DMS153 treated with DMSO at 0.1 percent for 48 hours (cell line): ENCODE measurements around the gene EXOC3.
"Not testable (repeated sequence)": the region's sequence is repeated elsewhere in the genome, so short reads cannot be mapped to it uniquely, and the experiment has no call there.

Experiments
- DNase-seq: peaks from one replicate; lab custom pipeline; 2025; ENCODE audit not compliant: unreplicated experiment; lab: John Stamatoyannopoulos, UW

EXOC3 gene

DNA sequence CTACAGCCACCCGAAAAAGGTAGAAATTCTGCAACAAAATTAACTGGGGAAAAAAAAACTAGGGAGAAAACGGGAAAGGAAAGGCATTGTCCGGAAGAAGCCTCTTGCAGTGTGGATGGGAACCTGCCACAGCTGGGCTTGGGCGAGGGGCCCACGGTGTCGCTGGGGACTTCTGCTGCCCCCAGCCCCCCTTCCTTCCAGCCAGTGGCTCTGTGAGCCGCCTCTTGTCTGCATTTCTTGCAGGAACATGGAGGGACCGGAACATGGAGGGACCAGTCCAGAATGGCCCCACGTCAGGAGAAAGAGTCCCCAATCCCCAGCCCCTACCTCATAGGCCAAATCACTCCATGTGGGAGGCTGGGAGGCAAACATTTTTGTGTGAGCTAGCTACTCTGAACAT lies 36.9 kb upstream of the EXOC3 start:
- DNase-seq: no peak

DNA sequence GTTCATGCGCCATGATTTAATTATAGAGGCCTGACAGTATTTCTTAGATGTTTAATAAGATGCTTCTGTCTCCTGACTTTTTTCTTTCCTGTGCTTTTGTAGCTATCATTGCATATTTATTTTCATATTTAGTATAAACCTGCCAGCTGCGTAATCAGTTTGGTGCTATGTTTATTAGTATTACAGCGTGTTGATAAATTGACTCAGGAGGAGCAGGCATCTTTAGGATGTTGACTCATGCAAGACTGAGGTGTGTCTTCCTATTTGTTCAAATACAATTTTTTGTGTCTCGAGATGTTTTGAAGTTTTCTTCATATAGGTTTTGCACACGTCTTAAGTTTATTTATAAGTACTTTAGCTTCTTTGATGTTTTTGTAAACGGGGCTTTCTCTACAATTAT lies 35.9 kb upstream of the EXOC3 start:
- peak; percentile 16 for DNase-seq

DNA sequence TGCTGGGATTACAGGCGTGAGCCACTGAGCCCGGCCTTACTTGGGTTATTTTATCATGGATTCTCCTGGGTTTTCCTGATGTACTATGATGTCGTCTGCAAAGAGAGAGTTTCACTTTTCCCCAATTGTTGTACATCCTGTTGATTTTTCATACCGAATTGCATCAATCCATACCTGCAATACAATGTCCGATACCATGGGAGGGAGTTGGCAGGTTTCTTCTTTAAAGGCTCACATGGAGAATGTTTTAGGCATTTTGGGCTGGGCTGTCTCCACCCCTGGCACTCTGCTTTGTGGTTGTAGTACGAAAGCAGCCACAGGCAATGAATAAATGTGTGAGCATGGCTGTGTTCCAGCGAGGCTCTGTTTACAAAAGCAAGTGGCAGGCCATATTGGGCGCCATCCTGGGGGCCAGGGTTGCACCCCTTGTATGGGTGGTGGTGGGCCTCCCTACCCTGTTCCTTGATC lies 35.1 kb upstream of the EXOC3 start:
- DNase-seq: peak; percentile 54

DNA sequence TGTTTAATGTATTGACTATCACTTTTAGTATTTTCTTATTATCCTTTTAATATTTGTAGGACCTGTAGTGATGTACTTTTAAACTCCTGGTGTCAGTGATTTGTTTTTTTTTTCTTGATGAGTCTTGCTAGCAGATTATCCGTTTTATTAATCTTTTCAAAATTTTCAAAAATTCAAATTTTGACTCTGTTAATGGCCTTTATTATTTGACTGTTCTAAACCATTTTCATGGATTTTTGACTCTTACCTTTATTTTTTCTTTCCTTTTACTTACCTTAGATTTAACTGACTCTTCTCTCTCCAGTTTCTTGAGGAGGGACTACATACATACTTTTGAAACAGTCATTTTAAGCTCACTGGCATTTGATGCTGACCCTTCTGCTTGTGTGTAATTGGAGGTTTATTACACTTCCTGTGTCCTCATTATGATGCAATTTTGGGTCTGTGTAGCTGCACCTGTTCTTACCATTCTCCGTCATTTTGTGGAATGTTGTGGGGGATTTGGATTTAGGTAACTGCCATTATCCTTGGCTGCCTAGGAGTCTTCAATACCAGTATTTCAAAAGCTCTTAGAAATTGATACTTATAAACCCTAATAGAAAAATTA lies 32.0 kb upstream of the EXOC3 start:
- peak; percentile 45 for DNase-seq

DNA sequence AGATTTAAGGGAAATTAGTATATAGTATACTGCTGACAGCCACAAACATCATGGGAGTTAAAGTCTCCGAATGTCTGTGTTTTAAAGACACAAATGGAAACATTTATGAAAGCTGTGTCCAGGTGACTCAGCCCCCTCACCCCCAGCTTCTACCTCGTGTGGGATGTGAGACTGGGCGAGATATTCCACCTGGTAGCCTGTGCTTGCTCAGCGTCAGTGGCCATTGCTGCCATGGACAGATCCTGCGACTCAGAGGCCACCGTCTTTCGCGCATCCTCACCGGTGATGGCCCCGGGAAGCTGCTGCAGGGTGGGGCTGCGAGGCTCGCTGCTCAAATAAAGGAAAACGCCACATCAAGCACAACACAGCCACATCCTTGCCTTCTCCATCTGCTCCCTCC lies 31.2 kb upstream of the EXOC3 start:
- peak; percentile 71 for DNase-seq

DNA sequence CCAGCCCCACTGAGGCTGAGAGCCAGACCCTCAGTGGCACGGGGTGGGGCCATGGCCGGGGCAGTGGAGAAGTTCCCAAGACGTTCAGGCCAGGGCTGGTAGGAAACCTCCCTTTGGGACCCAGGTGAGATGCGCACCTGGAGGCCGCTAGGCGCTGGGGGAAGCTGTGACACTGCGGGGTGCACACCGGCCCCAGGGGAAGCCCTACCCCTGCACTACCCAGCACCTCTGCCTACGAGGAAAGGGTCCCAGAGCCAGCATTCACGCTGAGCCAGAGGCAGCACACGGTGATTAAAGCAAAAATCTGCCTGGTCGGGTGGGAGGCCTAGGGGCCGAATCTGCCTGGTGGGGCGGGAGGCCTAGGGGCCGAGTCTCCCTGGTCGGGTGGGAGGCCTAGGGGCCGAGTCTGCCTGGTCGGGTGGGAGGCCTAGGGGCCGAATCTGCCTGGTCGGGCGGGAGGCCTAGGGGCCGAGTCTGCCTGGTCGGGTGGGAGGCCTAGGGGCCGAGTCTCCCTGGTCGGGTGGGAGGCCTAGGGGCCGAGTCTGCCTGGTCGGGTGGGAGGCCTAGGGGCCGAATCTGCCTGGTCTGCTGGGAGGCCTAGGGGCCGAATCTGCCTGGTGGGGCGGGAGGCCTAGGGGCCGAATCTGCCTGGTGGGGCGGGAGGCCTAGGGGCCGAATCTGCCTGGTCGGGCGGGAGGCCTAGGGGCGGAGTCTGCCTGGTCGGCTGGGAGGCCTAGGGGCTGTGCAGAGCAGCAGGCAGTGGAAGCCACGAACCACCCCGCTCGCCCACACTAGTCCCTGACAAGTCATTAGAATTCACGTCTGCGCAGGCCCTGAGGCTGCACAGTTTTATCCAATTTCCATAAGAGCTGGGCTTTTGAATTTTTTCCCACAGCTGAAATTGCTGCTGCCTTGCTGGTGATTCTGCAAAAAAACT lies 27.7 kb upstream of the EXOC3 start:
- DNase-seq: not testable (repeated sequence)

DNA sequence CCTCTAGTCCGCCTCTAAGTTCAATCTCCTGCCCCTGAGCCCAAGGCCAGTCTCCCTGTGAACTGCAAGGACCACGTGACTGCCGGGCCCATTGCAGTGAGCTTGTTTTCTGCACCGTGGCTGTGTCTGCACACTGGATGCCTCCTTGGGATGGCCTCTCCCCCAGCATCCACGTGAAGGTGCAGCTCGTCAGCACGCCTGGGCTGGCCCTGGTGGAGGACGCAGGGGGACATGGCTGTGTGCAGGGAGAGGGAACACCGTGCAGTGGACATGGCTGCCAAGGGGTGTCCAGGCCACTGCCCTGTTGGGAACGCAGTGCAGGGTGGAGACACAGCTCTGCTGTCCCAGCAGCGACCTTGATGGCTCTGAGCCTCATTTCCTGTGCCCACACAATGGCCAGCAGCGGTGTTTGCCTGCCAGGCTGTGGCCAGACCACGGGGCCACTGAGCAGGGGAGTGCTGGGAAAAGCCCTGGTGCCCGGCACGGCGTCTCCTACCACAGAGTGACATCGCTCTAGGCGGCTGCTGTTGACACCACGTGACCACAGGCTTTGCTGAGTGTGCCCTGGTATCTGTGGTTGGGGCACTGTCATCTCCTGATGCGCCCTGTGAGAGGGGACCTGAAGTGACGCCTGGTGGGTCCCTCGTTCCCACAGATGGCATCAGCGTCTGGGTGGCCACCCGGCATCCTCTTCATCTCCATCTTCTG lies 26.9 kb upstream of the EXOC3 start:
- no peak for DNase-seq

DNA sequence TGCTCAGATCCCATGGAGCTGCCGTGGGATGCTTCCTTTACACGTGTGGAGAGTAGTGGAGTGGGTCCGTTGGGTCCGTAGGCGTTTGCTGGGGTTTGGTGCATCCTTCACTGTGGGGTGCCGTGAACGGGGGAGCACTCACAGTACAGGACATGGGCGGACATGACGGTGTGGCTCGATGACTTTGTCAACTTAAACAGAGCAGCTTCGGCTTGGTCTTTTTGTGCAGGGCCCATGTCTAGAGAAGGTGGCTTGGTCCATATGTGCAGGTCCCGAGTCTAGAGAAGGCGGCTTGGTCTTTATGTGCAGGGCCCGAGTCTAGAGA lies 26.4 kb upstream of the EXOC3 start:
- no peak for DNase-seq

DNA sequence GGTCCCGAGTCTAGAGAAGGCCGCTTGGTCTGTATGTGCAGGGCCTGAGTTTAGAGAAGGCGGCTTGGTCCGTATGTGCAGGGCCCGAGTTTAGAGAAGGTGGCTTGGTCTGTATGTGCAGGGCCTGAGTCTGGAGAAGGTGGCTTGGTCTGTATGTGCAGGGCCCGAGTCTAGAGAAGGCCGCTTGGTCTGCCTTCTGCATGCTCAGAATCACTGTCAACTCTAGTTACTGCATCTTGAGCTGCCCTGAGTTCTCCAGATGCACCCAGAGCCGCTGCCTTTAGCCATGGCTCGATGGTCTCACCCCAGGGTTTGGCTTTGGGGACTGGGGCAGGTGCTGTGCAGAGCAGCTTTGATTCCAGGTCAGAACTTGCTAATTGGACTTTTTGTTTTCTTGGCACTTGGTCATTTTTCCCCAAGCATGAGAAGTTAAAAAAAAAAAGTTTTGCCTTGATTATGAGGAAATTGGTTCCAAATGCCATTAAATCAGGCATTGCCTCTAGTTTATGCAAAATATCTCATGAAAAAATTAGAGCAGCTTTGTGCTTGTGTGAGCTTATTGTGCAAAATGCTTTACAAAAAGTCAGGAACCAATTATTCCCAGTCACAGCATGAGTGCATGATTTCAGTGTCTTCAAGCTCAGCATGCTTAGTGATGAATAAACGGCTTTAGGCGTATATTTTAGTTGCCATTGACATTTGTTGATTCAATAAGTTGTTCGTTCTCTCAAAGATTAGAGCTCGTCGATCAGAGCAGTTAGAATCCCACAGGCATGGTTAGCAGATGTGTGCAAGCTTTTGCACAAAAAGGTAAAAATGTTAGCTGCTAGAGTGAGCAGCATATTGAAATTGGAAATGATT lies 25.4 kb upstream of the EXOC3 start:
- DNase-seq: no peak

DNA sequence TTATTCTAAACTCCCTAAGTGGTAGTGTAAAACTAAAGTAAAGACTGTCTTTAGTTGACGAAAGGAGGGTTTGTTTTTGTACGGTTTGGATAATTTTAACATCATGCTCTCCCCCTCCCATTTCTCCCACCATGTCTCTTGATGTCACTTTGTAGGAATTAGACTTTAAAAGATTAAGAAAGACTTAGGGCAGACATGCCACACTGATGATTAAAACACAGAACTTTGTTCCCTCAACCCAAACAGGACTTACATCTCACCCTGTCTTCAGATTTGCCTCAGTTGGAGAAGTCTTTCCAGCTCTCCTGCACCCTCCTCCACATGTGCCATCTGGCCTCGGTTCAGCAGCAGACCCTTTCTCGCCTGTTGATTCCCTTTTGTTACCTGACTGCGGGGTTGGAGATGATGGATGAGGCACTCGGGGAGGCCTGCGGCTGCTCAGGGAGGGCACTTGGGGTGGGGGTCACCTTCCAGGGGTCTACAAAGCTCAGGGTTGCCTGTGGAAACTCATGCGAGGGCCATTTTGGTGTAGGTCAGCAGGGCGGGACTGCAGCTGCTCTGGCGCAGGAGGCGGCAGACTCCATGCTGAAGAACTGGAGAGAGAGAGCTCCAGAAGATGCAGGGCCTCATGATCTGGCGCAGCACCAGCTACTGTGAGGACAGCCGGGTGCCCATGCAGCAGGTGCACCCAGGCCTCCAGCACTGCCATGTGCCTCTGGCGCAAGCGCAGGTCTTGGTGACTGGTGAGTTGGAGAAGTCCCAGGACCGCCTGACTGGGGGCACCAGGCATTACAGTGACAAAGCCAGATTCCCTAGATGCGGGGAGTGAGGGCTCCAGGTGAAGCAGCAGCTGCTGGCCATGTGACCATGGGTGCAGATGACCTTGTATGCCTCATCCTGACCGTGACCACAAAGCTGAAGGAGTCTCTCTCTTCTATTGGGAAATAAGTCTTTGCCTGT lies 24.5 kb upstream of the EXOC3 start:
- DNase-seq: no peak

DNA sequence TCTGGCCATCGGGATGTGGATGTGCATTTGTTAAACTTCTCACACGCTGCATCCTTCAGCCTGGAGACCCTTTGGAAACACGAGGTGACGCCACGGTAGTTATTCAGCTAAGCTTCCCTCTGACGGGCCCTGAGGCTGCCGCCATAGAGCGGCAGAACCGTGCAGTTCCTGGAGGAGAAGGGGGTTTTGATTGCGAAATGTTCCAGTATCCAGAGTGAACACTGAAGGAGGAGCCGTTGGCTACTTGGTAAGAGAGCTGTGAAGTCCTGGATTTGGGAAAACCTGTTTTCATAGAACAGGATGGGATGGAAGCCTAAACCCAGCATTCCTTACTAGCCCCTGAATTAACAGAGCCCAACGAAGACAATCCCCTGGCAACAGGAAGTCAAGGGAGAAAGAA lies 23.0 kb upstream of the EXOC3 start:
- DNase-seq: no peak

DNA sequence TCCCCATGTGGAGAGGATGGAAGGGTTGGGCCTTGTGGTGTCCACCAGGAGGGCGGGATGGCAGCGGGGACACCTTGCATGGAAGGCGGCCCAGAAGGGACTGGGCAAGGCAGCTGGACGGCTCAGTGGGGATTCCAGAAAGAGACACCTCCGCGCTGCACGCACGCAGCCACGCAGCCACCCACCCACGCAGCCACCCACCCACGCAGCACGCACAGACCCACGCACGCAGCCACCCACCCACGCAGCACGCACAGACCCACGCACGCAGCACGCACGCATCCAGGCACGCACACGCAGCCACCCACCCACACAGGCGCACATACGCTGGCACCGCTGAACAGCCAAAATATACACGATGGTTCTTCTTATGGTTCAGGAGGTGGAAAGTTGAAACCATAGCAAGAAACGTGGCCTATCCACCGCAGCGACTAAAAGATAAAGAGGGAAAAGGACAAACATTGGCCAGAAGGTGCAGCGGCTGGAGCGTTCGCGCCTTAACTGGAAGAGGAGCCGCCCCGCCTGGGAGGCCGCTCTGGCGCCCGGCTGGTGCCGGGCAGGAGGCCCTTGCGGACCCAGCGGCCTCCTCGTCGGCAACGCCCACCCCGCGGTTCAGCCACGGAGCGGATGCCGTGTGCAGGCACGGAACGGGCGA lies 22.2 kb upstream of the EXOC3 start:
- DNase-seq: no peak

DNA sequence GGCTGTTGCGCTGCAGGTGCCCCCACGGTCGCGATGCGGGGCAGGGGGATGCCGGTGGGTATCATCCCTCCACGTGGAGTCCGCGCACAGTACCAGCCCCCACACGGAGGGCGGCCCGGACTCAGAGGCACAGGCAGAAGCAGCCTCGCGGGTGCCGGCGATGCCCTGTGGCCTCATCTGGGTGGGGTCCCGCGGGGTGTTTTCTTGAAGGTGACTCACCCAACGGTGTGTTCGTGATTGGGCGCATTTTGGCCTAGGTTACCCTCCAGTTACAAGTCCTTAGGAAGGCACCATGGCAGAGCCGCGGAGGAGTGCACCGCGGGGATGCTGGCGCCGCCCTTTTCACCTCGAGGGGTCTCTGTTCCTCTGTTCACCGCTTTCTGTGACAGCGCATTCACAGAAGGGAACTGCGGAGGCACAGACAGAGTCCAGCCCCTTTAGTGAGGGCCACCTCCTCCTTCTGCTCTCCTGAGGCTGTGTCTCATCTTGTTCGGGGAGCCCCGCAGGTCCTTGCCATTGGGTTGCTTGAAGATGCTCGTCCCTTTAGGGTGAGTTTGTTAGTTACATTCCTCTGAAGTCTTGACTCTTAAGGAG lies 21.6 kb upstream of the EXOC3 start:
- DNase-seq: no peak

DNA sequence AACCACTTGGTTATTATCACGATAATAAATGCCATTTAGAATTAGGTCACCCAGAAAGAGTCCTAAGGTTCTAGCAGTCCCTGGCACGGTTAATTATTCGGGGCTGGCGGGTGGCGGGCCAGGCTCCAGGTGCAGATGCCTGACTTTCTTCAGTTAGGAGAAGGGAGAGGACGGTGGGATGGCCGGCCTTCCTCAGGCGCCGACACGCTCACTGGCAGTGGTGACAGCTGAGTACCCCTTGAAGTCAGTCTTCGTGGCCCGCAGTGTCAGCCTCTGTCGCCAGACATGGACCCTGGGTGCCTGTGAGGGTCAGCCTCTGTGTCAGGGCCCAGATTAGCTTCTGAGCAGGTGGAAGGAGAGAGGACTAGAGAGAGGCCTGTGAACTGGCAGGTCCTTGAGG lies 21.1 kb upstream of the EXOC3 start:
- DNase-seq: no peak

DNA sequence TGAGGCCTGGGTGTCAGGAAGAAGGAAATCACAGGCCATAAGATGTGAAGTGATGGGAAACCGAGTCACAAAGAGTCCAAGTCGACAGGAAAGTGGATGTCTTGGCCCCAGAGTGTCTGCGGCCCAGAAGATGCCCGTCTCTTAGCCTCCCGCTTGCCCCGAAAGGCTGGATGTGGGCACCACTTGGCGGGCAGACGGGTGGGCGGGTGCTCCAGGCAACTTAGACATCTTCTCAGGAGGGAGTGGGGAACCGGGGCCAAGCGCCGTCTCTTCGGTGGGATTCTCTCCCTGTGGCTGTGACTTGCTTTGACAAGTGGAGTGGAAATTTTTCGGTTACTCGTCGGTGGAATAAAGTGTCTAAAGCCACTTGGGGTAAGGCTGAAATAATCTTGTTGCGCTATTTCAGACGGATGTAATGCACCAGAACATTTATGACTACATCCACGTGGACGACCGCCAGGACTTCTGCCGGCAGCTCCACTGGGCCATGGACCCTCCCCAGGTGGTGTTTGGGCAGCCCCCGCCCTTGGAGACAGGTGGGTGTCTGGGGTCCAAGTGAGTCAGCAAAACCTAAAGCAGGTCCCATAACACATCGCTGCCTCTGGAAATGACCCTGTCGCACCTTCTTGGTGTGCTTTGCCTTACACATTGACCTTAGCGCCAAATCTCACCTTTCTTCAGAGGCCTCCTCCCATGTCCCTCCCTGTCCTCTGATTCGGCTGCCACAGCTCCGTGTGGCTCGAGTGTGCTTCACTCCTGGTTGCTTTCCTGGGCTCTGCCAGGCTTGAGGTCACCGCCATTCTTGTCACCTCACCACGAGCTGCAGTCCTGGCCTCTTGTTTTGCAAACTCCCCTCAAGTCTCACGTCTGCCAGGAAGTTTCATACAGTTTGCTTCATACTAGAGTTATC lies 20.4 kb upstream of the EXOC3 start:
- DNase-seq: no peak

DNA sequence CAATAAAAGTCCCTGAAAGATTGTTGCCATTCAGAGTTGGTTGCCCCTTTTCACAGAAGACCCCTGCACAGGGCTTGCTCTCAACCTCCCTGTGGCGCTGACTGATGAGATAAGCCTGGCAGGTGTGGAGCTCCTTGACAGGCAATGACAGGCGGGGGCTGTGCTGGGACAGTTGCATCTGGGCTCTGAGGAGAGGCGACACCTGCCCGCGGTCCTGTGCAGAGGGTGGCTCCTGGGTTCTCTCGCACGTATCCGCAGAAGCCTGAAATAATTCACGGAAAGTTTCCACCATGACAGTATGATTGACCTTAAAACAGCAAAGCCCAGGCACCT lies 19.8 kb upstream of the EXOC3 start:
- DNase-seq: no peak

DNA sequence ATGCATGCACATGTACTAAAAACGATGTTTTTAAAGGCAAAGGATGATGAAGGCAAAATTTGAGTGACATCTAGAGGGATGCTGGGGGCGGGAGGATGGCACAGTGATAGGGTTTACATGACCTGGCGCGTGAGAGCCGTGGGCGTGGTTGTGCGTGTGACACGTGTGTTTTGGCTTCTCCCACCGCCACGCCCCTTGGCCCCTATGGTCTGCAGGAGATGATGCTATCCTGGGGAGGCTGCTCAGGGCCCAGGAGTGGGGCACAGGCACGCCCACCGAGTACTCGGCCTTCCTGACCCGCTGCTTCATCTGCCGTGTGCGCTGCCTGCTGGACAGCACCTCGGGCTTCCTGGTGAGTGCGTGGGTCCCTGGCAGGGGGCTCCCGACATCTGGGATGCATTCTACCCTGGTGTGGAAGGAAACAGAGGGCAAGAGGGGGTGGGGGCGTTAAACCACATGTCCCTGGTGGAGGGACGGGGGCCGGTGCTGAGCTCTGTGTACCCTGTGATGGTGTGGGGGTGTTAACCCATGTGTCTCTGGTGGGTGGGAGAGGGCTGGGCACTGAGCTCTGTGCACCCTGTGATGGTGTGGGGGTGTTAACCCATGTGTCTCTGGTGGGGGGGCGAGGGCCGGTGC lies 19.2 kb upstream of the EXOC3 start:
- DNase-seq: no peak
